Activated naive CD8-positive, alpha-beta T cell treated with anti-CD3 and anti-CD28 coated beads, Interleukin-2, amount 10 ng/mL, durations not matched to agents 7 days and 5 days (primary cell): ENCODE measurements around the gene CH25H. TPM values are rescaled to one million over a fixed set of nuclear protein-coding genes. Genes with fewer than 3 reads are reported as not detected.

ENCODE experiments used
- total RNA-seq, 2 experiments: library from RNA; stranded (reverse); gene quantifications; one replicate each; pipeline ENCODE4 v1.2.3, GENCODE V29; 2021

CH25H gene
- total RNA-seq, 2 experiments from 2014 or later, result not detected

Other genes with a start within 250 kb of the CH25H start
- 10 to 100 TPM; 47.2 to 54.1 TPM for gene FAS, start 216.5 kb downstream of the CH25H start, total RNA-seq
- gene LIPA, start 44.5 kb upstream of the CH25H start, total RNA-seq, result 10 to 100 TPM; 35.9 to 42.8 TPM
- 10 to 100 TPM; 18.5 to 21.6 TPM for gene IFIT2, start 94.7 kb upstream of the CH25H start, total RNA-seq
- gene IFIT3, start 120.7 kb upstream of the CH25H start, total RNA-seq, result 10 to 100 TPM; 72.5 to 75.6 TPM
- gene IFIT1B, start 170.7 kb upstream of the CH25H start, total RNA-seq, result not detected
- gene IFIT1, start 185.3 kb upstream of the CH25H start, total RNA-seq, result 10 to 100 TPM; 45.7 to 48.4 TPM
- 10 to 100 TPM; 30.7 to 32.2 TPM for gene IFIT5, start 207.3 kb upstream of the CH25H start, total RNA-seq